ENCODE results near the gene PBX1.

DNA sequence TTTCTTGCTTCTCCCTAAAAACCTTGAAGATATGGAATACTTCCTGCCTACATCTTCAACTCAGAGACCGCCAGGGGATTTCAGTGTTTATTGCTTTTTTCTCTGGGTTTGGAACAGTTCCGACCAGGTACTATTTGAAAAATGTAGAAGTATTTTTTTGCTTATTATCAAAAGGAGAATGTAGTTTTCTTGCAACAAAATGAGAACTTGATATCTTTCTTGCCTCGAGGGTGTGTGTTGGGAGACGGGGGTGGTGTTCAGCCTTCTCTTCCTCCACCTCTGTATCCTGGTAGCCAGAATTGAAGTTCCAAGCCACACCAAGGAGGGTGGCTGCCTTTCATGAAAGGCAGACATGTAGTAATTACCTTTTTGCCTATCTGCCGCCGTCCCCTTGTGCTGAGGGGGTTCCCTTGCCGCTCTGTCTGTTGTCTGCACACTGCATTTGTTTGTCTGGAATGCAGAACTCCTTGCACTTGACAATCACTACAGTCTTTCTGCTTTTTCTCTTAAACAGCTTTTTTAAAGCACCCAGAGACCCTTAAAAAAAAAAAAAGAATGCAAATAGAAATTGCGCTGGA, 212.1 kb downstream of the PBX1 start:
- TF ChIP-seq EZH2 (IDR thresholded peaks at IDR 0.05; ENCODE audit: borderline replicate concordance, low read depth, low read length, severe bottlenecking) (no peak), FOS (IDR thresholded peaks at IDR 0.05; ENCODE audit: borderline replicate concordance, insufficient read depth, low read length) (no peak)
